Esophagus squamous epithelium (tissue), 5 donors: ENCODE results near the gene DCBLD2. TPM values are rescaled to one million over a fixed set of nuclear protein-coding genes. Genes with fewer than 3 reads are reported as not detected.

Experiments used
- DNase-seq: peaks from one replicate; lab custom pipeline; 2025; lab: John Stamatoyannopoulos, UW
- H3K27ac ChIP-seq, 4 donors: fragments of 200-600 bp; sonication (generic); one replicate each; pipeline ENCODE4 v1.5.1; 2016 to 2019; ENCODE audit warnings: mild to moderate bottlenecking in 1 of 4
- H3K27me3 ChIP-seq, 4 donors: fragments of 200-600 bp; sonication (generic); 1 replicate in 3 of 4; 2 replicates in 1 of 4; pipeline versions ENCODE4 v1.5.1 to v1.6.0; 2017 to 2021; ENCODE audit warnings: antibody characterized with exemption in 1 of 4
- H3K36me3 ChIP-seq, 3 donors: fragments of 200-600 bp; sonication (generic); one replicate each; pipeline ENCODE4 v1.5.1; 2016 to 2019
- H3K4me1 ChIP-seq, 3 donors: fragments of 200-600 bp; sonication (generic); one replicate each; pipeline ENCODE4 v1.5.1; 2017 to 2019
- H3K4me3 ChIP-seq, 4 donors: fragments of 200-600 bp; sonication (generic); 1 replicate in 3 of 4; 2 replicates in 1 of 4; pipeline ENCODE4 v1.5.1; 2016 to 2019; ENCODE audit warnings: mild to moderate bottlenecking in 2 of 4, moderate library complexity in 1 of 4
- H3K9me3 ChIP-seq, 3 donors: fragments of 200-600 bp; sonication (generic); one replicate each; pipeline ENCODE4 v1.5.1; 2016 to 2019
- POLR2A ChIP-seq, 4 donors: fragments of 450-650 bp; IDR thresholded peaks; one replicate each; pipeline ENCODE4 v1.6.1; 2017; ENCODE audit warnings: antibody characterized with exemption in 4 of 4, mild to moderate bottlenecking in 4 of 4, moderate library complexity in 3 of 4
- WGBS, 2 donors: methylation state at CpG; one replicate each; pipeline ENCODE4 v1.1.5; 2018; 5-methylcytosine and 5-hydroxymethylcytosine counted together
- intact Hi-C: fragments of 100-400 bp; cut with DNase I; formaldehyde crosslinking; loops from one replicate; pipeline ENCODE4 v1.15.0; 2022
- total RNA-seq, 4 donors: library from RNA; depleted of rRNA; stranded (reverse); fragments of >200 nt; gene quantifications; one replicate each; pipeline ENCODE4 v1.1.0, GENCODE V29; 2016
- TF ChIP-seq, protein P1 (sequence below), 6 experiments: fragments of 450-650 bp in 4 of 6; fragments of 200-600 bp in 2 of 6; sonication (generic) in 2 of 6; IDR thresholded peaks; one replicate each; pipeline ENCODE4 v1.5.1; 2016 to 2019; ENCODE audit warnings: antibody characterized with exemption in 6 of 6, mild to moderate bottlenecking in 4 of 6, moderate library complexity in 4 of 6
- donor health status: DM: yes; HTN: yes; CAD: no.

DCBLD2 gene
- total RNA-seq, 4 donors from 2014 or later: 3.7 to 21.4 (median 8.5) TPM

DNA sequence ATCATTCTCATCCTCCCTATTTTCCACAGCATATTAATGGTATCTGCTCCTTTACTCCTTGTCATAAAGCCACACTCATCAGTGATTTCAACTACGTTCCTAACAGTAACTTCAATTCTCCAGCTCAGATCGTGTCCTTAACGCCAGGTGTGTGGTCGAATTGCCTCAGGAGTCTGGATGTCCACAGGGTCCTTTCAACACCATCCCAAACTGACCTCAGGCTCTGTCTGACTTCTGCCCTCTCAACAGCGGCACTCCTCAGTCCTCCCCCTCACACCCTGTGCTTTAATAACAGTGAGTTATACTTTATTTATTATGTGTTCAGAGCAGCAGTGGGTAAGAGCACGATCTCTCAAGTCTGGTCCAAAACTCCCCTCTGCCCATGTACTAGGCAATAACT is 95.9 kb downstream of the DCBLD2 start:
- Histone ChIP-seq H3K27ac (no peak overlapping the region), H3K36me3 (peaks cover 0 to 60% (median 4%) of the 10 kb centered on the region in 3 donors), H3K4me3 (no peak overlapping the region), H3K4me1 (no peaks in the 10 kb centered on the region), H3K27me3 (no peaks in the 10 kb centered on the region), H3K9me3 (no peaks in the 10 kb centered on the region)
- no peak for DNase-seq
- intact Hi-C loops: no loop called here
- WGBS, 2 donors: 88 to 98% methylated on average over 6 of the region's 6 CpGs
- TF ChIP-seq, protein P1, sequence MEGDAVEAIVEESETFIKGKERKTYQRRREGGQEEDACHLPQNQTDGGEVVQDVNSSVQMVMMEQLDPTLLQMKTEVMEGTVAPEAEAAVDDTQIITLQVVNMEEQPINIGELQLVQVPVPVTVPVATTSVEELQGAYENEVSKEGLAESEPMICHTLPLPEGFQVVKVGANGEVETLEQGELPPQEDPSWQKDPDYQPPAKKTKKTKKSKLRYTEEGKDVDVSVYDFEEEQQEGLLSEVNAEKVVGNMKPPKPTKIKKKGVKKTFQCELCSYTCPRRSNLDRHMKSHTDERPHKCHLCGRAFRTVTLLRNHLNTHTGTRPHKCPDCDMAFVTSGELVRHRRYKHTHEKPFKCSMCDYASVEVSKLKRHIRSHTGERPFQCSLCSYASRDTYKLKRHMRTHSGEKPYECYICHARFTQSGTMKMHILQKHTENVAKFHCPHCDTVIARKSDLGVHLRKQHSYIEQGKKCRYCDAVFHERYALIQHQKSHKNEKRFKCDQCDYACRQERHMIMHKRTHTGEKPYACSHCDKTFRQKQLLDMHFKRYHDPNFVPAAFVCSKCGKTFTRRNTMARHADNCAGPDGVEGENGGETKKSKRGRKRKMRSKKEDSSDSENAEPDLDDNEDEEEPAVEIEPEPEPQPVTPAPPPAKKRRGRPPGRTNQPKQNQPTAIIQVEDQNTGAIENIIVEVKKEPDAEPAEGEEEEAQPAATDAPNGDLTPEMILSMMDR (IDR thresholded peaks at IDR 0.05): no peak
- no peak for TF ChIP-seq POLR2A (IDR thresholded peaks at IDR 0.05)

DNA sequence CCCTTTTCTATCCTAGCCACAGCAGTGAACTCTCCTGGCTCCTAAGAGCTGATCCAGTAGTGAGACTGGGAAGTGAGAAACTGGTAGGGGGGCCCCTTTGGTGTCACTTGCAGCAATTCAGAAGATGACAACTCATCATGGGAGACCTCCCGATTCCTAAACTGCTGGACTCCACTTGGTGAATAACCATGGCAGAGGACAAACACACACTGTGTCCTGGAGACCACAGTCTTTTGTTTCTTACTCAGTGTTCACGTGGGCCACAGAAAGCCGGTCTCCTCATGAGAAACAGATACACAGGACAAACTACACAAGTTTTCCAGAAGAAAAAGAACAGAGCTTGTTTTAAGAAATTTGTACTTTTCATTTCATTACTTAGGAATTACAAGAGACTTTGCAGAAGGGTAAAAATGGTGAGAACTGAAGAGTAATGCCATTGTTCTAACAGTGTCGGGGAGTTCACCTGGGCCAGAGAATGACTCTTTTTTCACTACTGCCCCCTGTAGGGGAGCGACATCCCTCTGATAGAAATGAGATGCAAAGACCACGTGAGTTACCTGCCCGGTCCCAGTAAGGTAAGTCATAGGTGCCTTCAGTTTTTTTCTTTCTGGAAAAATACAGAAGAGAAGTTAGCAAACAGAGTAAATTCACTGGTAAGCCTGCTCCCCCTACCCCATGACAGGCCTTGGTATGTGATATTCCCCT is 100.3 kb downstream of the DCBLD2 start:
- Histone ChIP-seq H3K27ac (no peak overlapping the region), H3K36me3 (peaks cover 0 to 36% (median 0%) of the 10 kb centered on the region in 3 donors), H3K4me1 (peaks cover 0 to 5% (median 0%) of the 10 kb centered on the region in 3 donors), H3K9me3 (no peaks in the 10 kb centered on the region), H3K4me3 (no peak overlapping the region), H3K27me3 (no peaks in the 10 kb centered on the region)
- WGBS, 2 donors: 91 to 92% methylated on average over 7 of the region's 7 CpGs
- intact Hi-C loops: no loop called here
- no peak for DNase-seq
- TF ChIP-seq, protein P1 (IDR thresholded peaks at IDR 0.05): no peak
- no peak for TF ChIP-seq POLR2A (IDR thresholded peaks at IDR 0.05)

DNA sequence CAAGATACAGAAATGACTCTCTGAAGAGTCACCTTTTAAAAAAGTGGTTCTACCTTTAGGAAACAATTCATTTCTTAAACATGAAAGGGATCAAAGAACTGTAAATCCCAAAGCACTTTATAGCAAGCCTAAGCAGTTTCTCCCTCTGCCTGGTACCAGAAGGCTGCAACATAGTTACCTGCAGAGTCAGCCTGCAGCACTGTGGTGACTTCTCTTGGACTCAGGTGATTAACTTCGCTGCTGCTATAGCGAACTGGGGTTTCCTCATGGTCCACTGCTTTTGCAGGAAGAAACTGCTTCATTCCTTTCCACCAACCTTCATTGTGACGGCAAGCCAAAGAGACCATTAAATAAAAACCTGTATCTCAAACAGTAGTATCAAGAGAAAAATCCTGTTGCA is 101.1 kb downstream of the DCBLD2 start:
- no peak overlapping the region for H3K27ac ChIP-seq

DNA sequence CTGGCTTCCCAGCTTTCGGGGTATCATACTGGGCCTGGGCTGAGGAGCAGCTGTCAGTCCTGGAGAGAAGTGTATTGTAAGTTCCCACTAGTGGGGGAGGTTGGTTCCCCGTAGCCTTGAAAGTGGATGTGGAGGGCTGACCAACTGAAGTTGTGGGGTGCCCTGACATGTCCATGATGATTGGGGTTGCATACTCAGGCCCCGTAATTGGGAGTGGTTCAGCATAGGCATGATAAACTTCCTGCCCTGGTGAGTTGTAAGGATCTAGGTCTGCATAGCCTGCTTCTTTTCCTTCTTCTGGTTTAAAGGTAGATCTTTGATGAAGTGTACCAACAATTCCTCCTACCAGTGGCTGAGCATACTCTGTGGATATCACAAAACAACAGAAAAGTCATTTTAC is 102.0 kb downstream of the DCBLD2 start:
- peaks cover 0 to 5% (median 0%) of the 10 kb centered on the region in 3 donors for H3K4me1 ChIP-seq
- no peak overlapping the region for H3K4me3 ChIP-seq
- DNase-seq: no peak
- no peaks in the 10 kb centered on the region for H3K9me3 ChIP-seq
- TF ChIP-seq, protein P1 (IDR thresholded peaks at IDR 0.05): no peak
- TF ChIP-seq POLR2A (IDR thresholded peaks at IDR 0.05): no peak
- H3K27ac ChIP-seq: no peak overlapping the region
- no peaks in the 10 kb centered on the region for H3K27me3 ChIP-seq
- intact Hi-C loops: no loop called here
- peaks cover 0 to 31% (median 0%) of the 10 kb centered on the region in 3 donors for H3K36me3 ChIP-seq
- WGBS, 2 donors: 54 to 81% methylated on average over 2 to 3 of the region's 3 CpGs

More for the DNA sequence above, 101.1 kb downstream of the DCBLD2 start:
- 63 to 83% methylated on average over 3 of the region's 3 CpGs for WGBS, 2 donors
- no peak for TF ChIP-seq POLR2A (IDR thresholded peaks at IDR 0.05)
- TF ChIP-seq, protein P1 (IDR thresholded peaks at IDR 0.05): no peak
- no peaks in the 10 kb centered on the region for H3K9me3 ChIP-seq
- no peaks in the 10 kb centered on the region for H3K27me3 ChIP-seq
- H3K4me3 ChIP-seq: no peak overlapping the region
- peaks cover 0 to 30% (median 0%) of the 10 kb centered on the region in 3 donors for H3K36me3 ChIP-seq
- no peak for DNase-seq
- intact Hi-C loops: no loop called here
- peaks cover 0 to 5% (median 0%) of the 10 kb centered on the region in 3 donors for H3K4me1 ChIP-seq

DNA sequence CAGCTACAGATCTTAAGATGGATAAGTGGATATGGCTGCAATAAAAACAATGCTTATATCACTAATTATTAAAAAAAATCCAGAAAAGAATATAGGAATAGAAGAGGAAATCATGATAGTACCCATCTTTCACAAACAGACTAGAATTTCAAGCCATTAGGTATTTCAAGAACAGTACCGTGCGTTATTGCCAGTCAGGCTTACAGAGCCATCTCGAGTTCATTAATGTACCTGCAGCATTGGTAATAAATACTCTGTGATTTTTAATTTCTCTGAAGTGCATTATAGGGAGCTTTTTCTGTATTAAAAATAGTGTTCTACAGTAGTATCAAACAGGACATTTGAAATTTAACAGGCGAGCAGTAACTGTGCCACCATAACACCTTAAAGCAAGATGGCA is 102.7 kb downstream of the DCBLD2 start:
- 85 to 89% methylated on average over 4 of the region's 4 CpGs for WGBS, 2 donors

More for the DNA sequence above, 102.7 kb downstream of the DCBLD2 start:
- Histone ChIP-seq H3K4me3 (no peak overlapping the region), H3K4me1 (peaks cover 0 to 5% (median 0%) of the 10 kb centered on the region in 3 donors), H3K9me3 (no peaks in the 10 kb centered on the region), H3K27me3 (no peaks in the 10 kb centered on the region), H3K36me3 (peaks cover 0 to 31% (median 0%) of the 10 kb centered on the region in 3 donors), H3K27ac (no peak overlapping the region)
- TF ChIP-seq, protein P1 (IDR thresholded peaks at IDR 0.05): no peak
- no peak for TF ChIP-seq POLR2A (IDR thresholded peaks at IDR 0.05)
- DNase-seq: no peak
- intact Hi-C loops: no loop called here
